ENCODE results near the gene CTNNBL1. TPM values are rescaled to one million over a fixed set of nuclear protein-coding genes. Genes with fewer than 3 reads are reported as not detected.
"Not testable (repeated sequence)": the region's sequence is repeated elsewhere in the genome, so short reads cannot be mapped to it uniquely, and the experiment has no call there.

Gene CTNNBL1
- total and polyA plus RNA-seq, 2 experiments from 2014 or later: 36.3 to 68.7 TPM

GRCh38 chr20:37853823-37854375 is 160.1 kb downstream of the CTNNBL1 start:
- H3K9me2 ChIP-seq (ENCODE audit: insufficient read depth): no peaks in the 10 kb centered on the region

GRCh38 chr20:37856034-37856433 is 162.2 kb downstream of the CTNNBL1 start:
- not testable (repeated sequence) for H3K27me3 ChIP-seq (ENCODE audit: insufficient read depth); ATAC-seq; H3K79me2 ChIP-seq (replicated peaks; ENCODE audit: insufficient read depth); H3K4me1 Mint-ChIP-seq; H3K36me3 Mint-ChIP-seq (ENCODE audit: low read depth); H3K9me2 ChIP-seq (ENCODE audit: insufficient read depth); DNase-seq (ENCODE audit: low spot score); H3F3A ChIP-seq (replicated peaks; ENCODE audit: low read depth); H3K4me3 ChIP-seq; H3K27ac ChIP-seq (ENCODE audit: low read depth); H3K9me3 Mint-ChIP-seq; H3K4me2 ChIP-seq; H3K27ac Mint-ChIP-seq; H3K4me1 ChIP-seq (ENCODE audit: insufficient read depth); H4K20me1 ChIP-seq (replicated peaks; ENCODE audit: insufficient read depth); H3K36me3 ChIP-seq (ENCODE audit: insufficient read depth); H3K4me3 Mint-ChIP-seq; H3K27me3 Mint-ChIP-seq (ENCODE audit: insufficient read depth, low read depth, poor library complexity); H2AFZ ChIP-seq

More at GRCh38 chr20:37853823-37854375, 160.1 kb downstream of the CTNNBL1 start:
- no peaks in the 10 kb centered on the region for H4K20me1 ChIP-seq (replicated peaks; ENCODE audit: insufficient read depth)
- no peak overlapping the region for H2AFZ ChIP-seq
- Mint-ChIP-seq H3K9me3 (no peaks in the 10 kb centered on the region), H3K4me1 (no peaks in the 10 kb centered on the region), H3K27ac (no peak overlapping the region), H3K27me3 (ENCODE audit: insufficient read depth, low read depth, poor library complexity) (peaks cover 4% of the 10 kb centered on the region), H3K36me3 (ENCODE audit: low read depth) (no peaks in the 10 kb centered on the region), H3K4me3 (no peak overlapping the region)
- TF ChIP-seq, protein P1, sequence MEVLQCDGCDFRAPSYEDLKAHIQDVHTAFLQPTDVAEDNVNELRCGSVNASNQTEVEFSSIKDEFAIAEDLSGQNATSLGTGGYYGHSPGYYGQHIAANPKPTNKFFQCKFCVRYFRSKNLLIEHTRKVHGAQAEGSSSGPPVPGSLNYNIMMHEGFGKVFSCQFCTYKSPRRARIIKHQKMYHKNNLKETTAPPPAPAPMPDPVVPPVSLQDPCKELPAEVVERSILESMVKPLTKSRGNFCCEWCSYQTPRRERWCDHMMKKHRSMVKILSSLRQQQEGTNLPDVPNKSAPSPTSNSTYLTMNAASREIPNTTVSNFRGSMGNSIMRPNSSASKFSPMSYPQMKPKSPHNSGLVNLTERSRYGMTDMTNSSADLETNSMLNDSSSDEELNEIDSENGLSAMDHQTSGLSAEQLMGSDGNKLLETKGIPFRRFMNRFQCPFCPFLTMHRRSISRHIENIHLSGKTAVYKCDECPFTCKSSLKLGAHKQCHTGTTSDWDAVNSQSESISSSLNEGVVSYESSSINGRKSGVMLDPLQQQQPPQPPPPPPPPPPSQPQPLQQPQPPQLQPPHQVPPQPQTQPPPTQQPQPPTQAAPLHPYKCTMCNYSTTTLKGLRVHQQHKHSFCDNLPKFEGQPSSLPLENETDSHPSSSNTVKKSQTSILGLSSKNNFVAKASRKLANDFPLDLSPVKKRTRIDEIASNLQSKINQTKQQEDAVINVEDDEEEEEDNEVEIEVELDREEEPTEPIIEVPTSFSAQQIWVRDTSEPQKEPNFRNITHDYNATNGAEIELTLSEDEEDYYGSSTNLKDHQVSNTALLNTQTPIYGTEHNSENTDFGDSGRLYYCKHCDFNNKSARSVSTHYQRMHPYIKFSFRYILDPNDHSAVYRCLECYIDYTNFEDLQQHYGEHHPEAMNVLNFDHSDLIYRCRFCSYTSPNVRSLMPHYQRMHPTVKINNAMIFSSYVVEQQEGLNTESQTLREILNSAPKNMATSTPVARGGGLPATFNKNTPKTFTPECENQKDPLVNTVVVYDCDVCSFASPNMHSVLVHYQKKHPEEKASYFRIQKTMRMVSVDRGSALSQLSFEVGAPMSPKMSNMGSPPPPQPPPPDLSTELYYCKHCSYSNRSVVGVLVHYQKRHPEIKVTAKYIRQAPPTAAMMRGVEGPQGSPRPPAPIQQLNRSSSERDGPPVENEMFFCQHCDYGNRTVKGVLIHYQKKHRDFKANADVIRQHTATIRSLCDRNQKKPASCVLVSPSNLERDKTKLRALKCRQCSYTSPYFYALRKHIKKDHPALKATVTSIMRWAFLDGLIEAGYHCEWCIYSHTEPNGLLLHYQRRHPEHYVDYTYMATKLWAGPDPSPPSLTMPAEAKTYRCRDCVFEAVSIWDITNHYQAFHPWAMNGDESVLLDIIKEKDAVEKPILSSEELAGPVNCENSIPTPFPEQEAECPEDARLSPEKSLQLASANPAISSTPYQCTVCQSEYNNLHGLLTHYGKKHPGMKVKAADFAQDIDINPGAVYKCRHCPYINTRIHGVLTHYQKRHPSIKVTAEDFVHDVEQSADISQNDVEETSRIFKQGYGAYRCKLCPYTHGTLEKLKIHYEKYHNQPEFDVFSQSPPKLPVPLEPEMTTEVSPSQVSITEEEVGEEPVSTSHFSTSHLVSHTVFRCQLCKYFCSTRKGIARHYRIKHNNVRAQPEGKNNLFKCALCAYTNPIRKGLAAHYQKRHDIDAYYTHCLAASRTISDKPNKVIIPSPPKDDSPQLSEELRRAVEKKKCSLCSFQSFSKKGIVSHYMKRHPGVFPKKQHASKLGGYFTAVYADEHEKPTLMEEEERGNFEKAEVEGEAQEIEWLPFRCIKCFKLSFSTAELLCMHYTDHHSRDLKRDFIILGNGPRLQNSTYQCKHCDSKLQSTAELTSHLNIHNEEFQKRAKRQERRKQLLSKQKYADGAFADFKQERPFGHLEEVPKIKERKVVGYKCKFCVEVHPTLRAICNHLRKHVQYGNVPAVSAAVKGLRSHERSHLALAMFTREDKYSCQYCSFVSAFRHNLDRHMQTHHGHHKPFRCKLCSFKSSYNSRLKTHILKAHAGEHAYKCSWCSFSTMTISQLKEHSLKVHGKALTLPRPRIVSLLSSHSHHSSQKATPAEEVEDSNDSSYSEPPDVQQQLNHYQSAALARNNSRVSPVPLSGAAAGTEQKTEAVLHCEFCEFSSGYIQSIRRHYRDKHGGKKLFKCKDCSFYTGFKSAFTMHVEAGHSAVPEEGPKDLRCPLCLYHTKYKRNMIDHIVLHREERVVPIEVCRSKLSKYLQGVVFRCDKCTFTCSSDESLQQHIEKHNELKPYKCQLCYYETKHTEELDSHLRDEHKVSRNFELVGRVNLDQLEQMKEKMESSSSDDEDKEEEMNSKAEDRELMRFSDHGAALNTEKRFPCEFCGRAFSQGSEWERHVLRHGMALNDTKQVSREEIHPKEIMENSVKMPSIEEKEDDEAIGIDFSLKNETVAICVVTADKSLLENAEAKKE (CRISPR knock-in tag; IDR thresholded peaks at IDR 0.05): no peak
- H3K4me2 ChIP-seq: no peak overlapping the region
- no peaks in the 10 kb centered on the region for H3F3A ChIP-seq (replicated peaks; ENCODE audit: low read depth)
- ATAC-seq (no peak), DNase-seq (ENCODE audit: low spot score) (no peak)
- no peak overlapping the region for H3K4me3 ChIP-seq
- H3K79me2 ChIP-seq (replicated peaks; ENCODE audit: insufficient read depth): no peaks in the 10 kb centered on the region
- no peaks in the 10 kb centered on the region for H3K27me3 ChIP-seq (ENCODE audit: insufficient read depth)
- no peak overlapping the region for H3K27ac ChIP-seq (ENCODE audit: low read depth)
- no peaks in the 10 kb centered on the region for H3K4me1 ChIP-seq (ENCODE audit: insufficient read depth)
- H3K36me3 ChIP-seq (ENCODE audit: insufficient read depth): no peaks in the 10 kb centered on the region

Measured in GM23338 (cell line).